Neuronal stem cell (in vitro differentiated cells): ENCODE results near the gene TDP1.

ENCODE experiments used
- DNase-seq: peaks from one replicate; pipeline ENCODE4 v3.0.0-alpha.2; 2013; ENCODE audit warnings: low spot score
- H2AFZ ChIP-seq: one replicate; pipeline ENCODE4 v1.6.1; 2013; ENCODE audit warnings: mild to moderate bottlenecking, low read length, inconsistent platforms
- H2AK5ac ChIP-seq: 2 replicates; pipeline ENCODE4 v1.6.1; 2013; ENCODE audit warnings: low read depth, mild to moderate bottlenecking, inconsistent platforms, low read length, moderate library complexity, mixed read lengths
- H2BK120ac ChIP-seq: 2 replicates; pipeline ENCODE4 v1.6.1; 2013; ENCODE audit warnings: low read depth, mild to moderate bottlenecking, inconsistent platforms, low read length, moderate library complexity, mixed read lengths
- H2BK12ac ChIP-seq: one replicate; pipeline ENCODE4 v1.6.1; 2013; ENCODE audit warnings: low read length, inconsistent platforms
- H2BK15ac ChIP-seq: 2 replicates; pipeline ENCODE4 v1.6.1; 2013; ENCODE audit warnings: mild to moderate bottlenecking, low read length, inconsistent platforms, mixed read lengths
- H2BK5ac ChIP-seq: one replicate; pipeline ENCODE4 v1.6.1; 2013; ENCODE audit warnings: inconsistent platforms, mild to moderate bottlenecking, low read length, moderate library complexity
- H3K14ac ChIP-seq: one replicate; pipeline ENCODE4 v1.6.1; 2013; ENCODE audit warnings: low read length, inconsistent platforms
- H3K18ac ChIP-seq: 2 replicates; pipeline ENCODE4 v1.6.1; 2013; ENCODE audit warnings: low read length, inconsistent platforms
- H3K23ac ChIP-seq: 2 replicates; pipeline ENCODE4 v1.6.1; 2013; ENCODE audit warnings: low read depth, mild to moderate bottlenecking, mixed read lengths, low read length, inconsistent platforms; ENCODE audit not compliant: poor library complexity
- H3K27ac ChIP-seq: replicated peaks from 3 replicates; pipeline ENCODE4 v1.5.1; 2013; ENCODE audit warnings: low read length, inconsistent platforms
- H3K27me3 ChIP-seq, 3 experiments: 2 replicates each; pipeline ENCODE4 v1.6.1; 2013; ENCODE audit warnings: low read length in 3 of 3, mild to moderate bottlenecking in 2 of 3, inconsistent platforms in 1 of 3, low read depth in 1 of 3, mixed read lengths in 1 of 3, moderate library complexity in 1 of 3; ENCODE audit not compliant: control insufficient read depth in 3 of 3, insufficient read depth in 3 of 3
- H3K36me3 ChIP-seq, 2 donors: replicated peaks in 1 of 2; 2 replicates each; pipeline ENCODE4 v1.6.1; 2013; ENCODE audit warnings: low read length in 2 of 2; ENCODE audit not compliant: control insufficient read depth in 2 of 2, insufficient read depth in 2 of 2
- H3K4ac ChIP-seq: 2 replicates; pipeline ENCODE4 v1.6.1; 2013; ENCODE audit warnings: inconsistent platforms, mild to moderate bottlenecking, low read length, moderate library complexity
- H3K4me1 ChIP-seq, 2 donors: 1 replicate in 1 of 2; 2 replicates in 1 of 2; pipeline ENCODE4 v1.6.1; 2013; ENCODE audit warnings: low read length in 2 of 2, low read depth in 1 of 2; ENCODE audit not compliant: control insufficient read depth in 2 of 2, insufficient read depth in 1 of 2
- H3K4me2 ChIP-seq: one replicate; pipeline ENCODE4 v1.6.1; 2013; ENCODE audit warnings: mild to moderate bottlenecking, low read length, inconsistent platforms; ENCODE audit not compliant: insufficient read depth, poor library complexity, severe bottlenecking
- H3K4me3 ChIP-seq, 2 donors: 2 replicates each; pipeline ENCODE4 v1.5.1; 2013; ENCODE audit warnings: low read length in 2 of 2, mild to moderate bottlenecking in 2 of 2, inconsistent platforms in 1 of 2, moderate library complexity in 1 of 2
- H3K79me1 ChIP-seq: one replicate; pipeline ENCODE4 v1.6.1; 2013; ENCODE audit warnings: low read depth, mild to moderate bottlenecking, inconsistent platforms, low read length, moderate library complexity
- H3K9ac ChIP-seq: one replicate; pipeline ENCODE4 v1.6.1; 2013; ENCODE audit warnings: mild to moderate bottlenecking, low read depth, low read length, inconsistent platforms; ENCODE audit not compliant: poor library complexity
- H3K9me3 ChIP-seq, 2 donors: replicated peaks in 1 of 2; 2 replicates each; pipeline versions ENCODE3 to v1.6.1; 2013; ENCODE audit warnings: low read length in 2 of 2, mild to moderate bottlenecking in 2 of 2, inconsistent platforms in 1 of 2, low read depth in 1 of 2, mixed read lengths in 1 of 2, moderate library complexity in 1 of 2; ENCODE audit not compliant: control insufficient read depth in 2 of 2, insufficient read depth in 1 of 2
- H4K8ac ChIP-seq: one replicate; pipeline ENCODE4 v1.6.1; 2013; ENCODE audit warnings: low read depth, mild to moderate bottlenecking, inconsistent platforms, low read length, moderate library complexity
- H4K91ac ChIP-seq: one replicate; pipeline ENCODE4 v1.6.1; 2013; ENCODE audit warnings: low read length, low read depth, mild to moderate bottlenecking, inconsistent platforms; ENCODE audit not compliant: poor library complexity
- WGBS, 2 donors: extraction: QIAGEN DNeasy Blood & Tissue Kit; methylation state at CpG; one replicate each; pipeline ENCODE4 v1.1.7; 2013; ENCODE audit warnings: missing lambda C conversion rate in 2 of 2, mixed read lengths in 1 of 2; ENCODE audit not compliant: insufficient read length in 2 of 2, insufficient replicate concordance in 1 of 2; ENCODE audit errors: extremely low coverage in 2 of 2; 5-methylcytosine and 5-hydroxymethylcytosine counted together

TDP1 gene

GRCh38 chr14:90061685-90062126 is 106.0 kb downstream of the TDP1 start, which contains the start of gene KCNK13:
Gene KCNK13, plus strand, starts transcription at chr14:90061994. Its CDS starts 212 bp downstream, at chr14:90062206.
- Histone ChIP-seq H4K91ac (no peak within 1 kb of the TSS), H4K8ac (no peak within 1 kb of the TSS), H3K14ac (peak within 1 kb of the TSS; percentile 21), H3K27ac (no peak within 1 kb of the TSS), H3K23ac (no peak within 1 kb of the TSS), H3K18ac (peak within 1 kb of the TSS; percentile 71), H3K4me2 (peak within 1 kb of the TSS; percentile 98), H3K27me3 (peaks cover 30 to 86% (median 58%) of the 10 kb centered on the region in 3 experiments), H3K4me1 (peaks cover 5 to 10% of the 10 kb centered on the region in 2 donors), H3K9me3 (peaks cover 2 to 13% of the 10 kb centered on the region in 2 donors), H2BK120ac (no peak within 1 kb of the TSS), H2BK15ac (no peak within 1 kb of the TSS), H3K9ac (peak within 1 kb of the TSS; percentile 30), H2AFZ (peak within 1 kb of the TSS; percentile 93), H2BK5ac (no peak within 1 kb of the TSS), H3K4ac (no peak within 1 kb of the TSS), H3K36me3 (no peaks in the 10 kb centered on the region), H3K79me1 (no peaks in the 10 kb centered on the region), H2BK12ac (no peak within 1 kb of the TSS), H2AK5ac (no peak within 1 kb of the TSS), H3K4me3 (peak within 1 kb of the TSS; percentile 40 to 75)
- DNase-seq = peak; percentile 39
- no CpG with 5 or more reads among the region's 52 CpGs for WGBS, 2 donors

GRCh38 chr14:90062127-90062794 is 106.5 kb downstream of the TDP1 start:
- H3K4me2 ChIP-seq = peak overlapping the region; percentile 83
- peaks cover 30 to 81% (median 58%) of the 10 kb centered on the region in 3 experiments for H3K27me3 ChIP-seq
- H3K79me1 ChIP-seq = no peaks in the 10 kb centered on the region
- peak overlapping the region in 1 of 2 donors; percentile 4 for H3K4me3 ChIP-seq
- H4K91ac ChIP-seq = no peak overlapping the region
- peaks cover 2 to 13% of the 10 kb centered on the region in 2 donors for H3K9me3 ChIP-seq
- peak overlapping the region; percentile 71 for H3K18ac ChIP-seq
- DNase-seq = no peak
- H2BK12ac ChIP-seq = no peak overlapping the region
- no peak overlapping the region for H4K8ac ChIP-seq
- WGBS, 2 donors = no CpG with 5 or more reads among the region's 63 CpGs
- no peak overlapping the region for H2BK5ac ChIP-seq
- no peak overlapping the region for H2BK15ac ChIP-seq
- H3K4ac ChIP-seq = no peak overlapping the region
- peaks cover 5 to 10% of the 10 kb centered on the region in 2 donors for H3K4me1 ChIP-seq
- H3K9ac ChIP-seq = peak overlapping the region; percentile 30
- H3K27ac ChIP-seq = no peak overlapping the region
- H2AFZ ChIP-seq = peak overlapping the region; percentile 84
- no peaks in the 10 kb centered on the region for H3K36me3 ChIP-seq
- H3K14ac ChIP-seq = peak overlapping the region; percentile 8
- H2BK120ac ChIP-seq = no peak overlapping the region
- no peak overlapping the region for H3K23ac ChIP-seq
- no peak overlapping the region for H2AK5ac ChIP-seq

GRCh38 chr14:90062822-90063539 is 107.3 kb downstream of the TDP1 start:
- Histone ChIP-seq H3K27me3 (peaks cover 30 to 85% (median 58%) of the 10 kb centered on the region in 3 experiments), H3K79me1 (no peaks in the 10 kb centered on the region), H4K91ac (no peak overlapping the region), H3K9me3 (peaks cover 2 to 13% of the 10 kb centered on the region in 2 donors), H3K9ac (no peak overlapping the region), H2BK5ac (no peak overlapping the region), H4K8ac (no peak overlapping the region), H3K27ac (no peak overlapping the region), H2BK12ac (no peak overlapping the region), H3K4me3 (no peak overlapping the region), H3K4me1 (peaks cover 5 to 10% of the 10 kb centered on the region in 2 donors), H2BK15ac (no peak overlapping the region), H3K23ac (no peak overlapping the region), H3K4me2 (peak overlapping the region; percentile 83), H2AK5ac (no peak overlapping the region), H3K14ac (no peak overlapping the region), H3K18ac (peak overlapping the region; percentile 19), H2AFZ (no peak overlapping the region), H2BK120ac (no peak overlapping the region), H3K36me3 (no peaks in the 10 kb centered on the region), H3K4ac (no peak overlapping the region)
- no peak for DNase-seq
- WGBS, 2 donors = no CpG with 5 or more reads among the region's 11 CpGs

GRCh38 chr14:90072350-90072749 is 116.6 kb downstream of the TDP1 start:
- H3K9ac ChIP-seq = no peak overlapping the region
- no peak overlapping the region for H2BK12ac ChIP-seq
- no peak overlapping the region for H3K18ac ChIP-seq
- H2BK15ac ChIP-seq = no peak overlapping the region
- H3K9me3 ChIP-seq = no peaks in the 10 kb centered on the region
- peaks cover 0 to 35% (median 0%) of the 10 kb centered on the region in 3 experiments for H3K27me3 ChIP-seq
- no peak overlapping the region for H3K4ac ChIP-seq
- no peak overlapping the region for H2AFZ ChIP-seq
- no CpG with 5 or more reads among the region's 6 CpGs for WGBS, 2 donors
- H3K4me2 ChIP-seq = no peak overlapping the region
- no peak overlapping the region for H3K27ac ChIP-seq
- H3K4me1 ChIP-seq = no peaks in the 10 kb centered on the region
- H2AK5ac ChIP-seq = no peak overlapping the region
- no peaks in the 10 kb centered on the region for H3K36me3 ChIP-seq
- no peaks in the 10 kb centered on the region for H3K79me1 ChIP-seq
- no peak overlapping the region for H2BK5ac ChIP-seq
- no peak for DNase-seq
- H3K4me3 ChIP-seq = no peak overlapping the region
- H3K14ac ChIP-seq = no peak overlapping the region
- no peak overlapping the region for H4K91ac ChIP-seq
- H4K8ac ChIP-seq = no peak overlapping the region
- no peak overlapping the region for H3K23ac ChIP-seq
- H2BK120ac ChIP-seq = no peak overlapping the region
